CD4-positive, alpha-beta T cell treated with Interleukin-2 at 100 ng/mL for 4 hours (primary cell): ENCODE data around the gene RUFY1.
"Not testable (repeated sequence)": the region's sequence is repeated elsewhere in the genome, so short reads cannot be mapped to it uniquely, and the experiment has no call there.

Source experiments
- DNase-seq: peaks from one replicate; pipeline ENCODE4 v3.0.0-alpha.2; 2020; ENCODE audit warnings: low spot score

Gene RUFY1

GRCh38 chr5:179621551-179622214, 71.3 kb downstream of the RUFY1 start:
- no peak for DNase-seq

GRCh38 chr5:179623003-179623905, 72.9 kb downstream of the RUFY1 start, which contains the start of gene HNRNPH1:
TSS of gene HNRNPH1 (minus strand) at chr5:179623671. CDS start at chr5:179623133, 538 bp downstream.
- peak; percentile 99 for DNase-seq

GRCh38 chr5:179623906-179624741, 73.8 kb downstream of the RUFY1 start:
- peak; percentile 64 for DNase-seq

- no peak for DNase-seq
Measured at GRCh38 chr5:179624841-179625271, 74.5 kb downstream of the RUFY1 start.

- not testable (repeated sequence) for DNase-seq
Measured at GRCh38 chr5:179633501-179634369, 83.4 kb downstream of the RUFY1 start.

- not testable (repeated sequence) for DNase-seq
Measured at GRCh38 chr5:179634370-179635172, 84.2 kb downstream of the RUFY1 start.

- not testable (repeated sequence) for DNase-seq
Measured at GRCh38 chr5:179639296-179639695, 88.9 kb downstream of the RUFY1 start.

- not testable (repeated sequence) for DNase-seq
Measured at GRCh38 chr5:179641745-179642144, 91.4 kb downstream of the RUFY1 start.

- DNase-seq: not testable (repeated sequence)
Measured at GRCh38 chr5:179642626-179643025, 92.3 kb downstream of the RUFY1 start.

GRCh38 chr5:179643141-179643920, 93.0 kb downstream of the RUFY1 start:
- DNase-seq: not testable (repeated sequence)

GRCh38 chr5:179644766-179645165, 94.4 kb downstream of the RUFY1 start:
- not testable (repeated sequence) for DNase-seq

GRCh38 chr5:179648410-179648809, 98.1 kb downstream of the RUFY1 start:
- DNase-seq: no peak

GRCh38 chr5:179649166-179649703, 98.9 kb downstream of the RUFY1 start:
- DNase-seq: not testable (repeated sequence)

GRCh38 chr5:179650245-179650644, 99.9 kb downstream of the RUFY1 start:
- DNase-seq: not testable (repeated sequence)

GRCh38 chr5:179653135-179653534, 102.8 kb downstream of the RUFY1 start:
- not testable (repeated sequence) for DNase-seq

GRCh38 chr5:179657302-179658178, 107.2 kb downstream of the RUFY1 start:
- not testable (repeated sequence) for DNase-seq

GRCh38 chr5:179658179-179658856, 108.0 kb downstream of the RUFY1 start:
- DNase-seq: not testable (repeated sequence)
